Measurements from ENCODE around the gene CALHM4.

The CALHM4 gene

DNA sequence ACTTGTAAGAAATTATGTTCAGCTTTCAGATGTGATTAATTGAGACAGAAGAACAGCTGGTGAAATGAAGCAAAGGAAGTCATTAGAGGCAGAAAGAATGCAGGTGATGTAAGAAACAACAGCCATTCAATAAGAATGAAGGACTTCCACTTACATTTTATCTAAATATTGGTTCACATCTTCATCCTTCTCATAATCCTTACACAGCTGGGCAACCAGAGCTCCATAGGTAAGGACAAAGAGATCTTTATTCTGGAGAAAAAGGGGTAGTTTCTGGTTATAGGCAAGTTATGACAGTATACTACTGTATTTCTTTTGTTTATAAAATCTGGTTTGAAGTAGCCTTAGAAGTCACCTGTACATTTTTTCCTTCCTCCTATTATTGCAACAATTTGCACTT lies 10.4 kb upstream of the CALHM4 start:
- DNase-seq = no peak

DNA sequence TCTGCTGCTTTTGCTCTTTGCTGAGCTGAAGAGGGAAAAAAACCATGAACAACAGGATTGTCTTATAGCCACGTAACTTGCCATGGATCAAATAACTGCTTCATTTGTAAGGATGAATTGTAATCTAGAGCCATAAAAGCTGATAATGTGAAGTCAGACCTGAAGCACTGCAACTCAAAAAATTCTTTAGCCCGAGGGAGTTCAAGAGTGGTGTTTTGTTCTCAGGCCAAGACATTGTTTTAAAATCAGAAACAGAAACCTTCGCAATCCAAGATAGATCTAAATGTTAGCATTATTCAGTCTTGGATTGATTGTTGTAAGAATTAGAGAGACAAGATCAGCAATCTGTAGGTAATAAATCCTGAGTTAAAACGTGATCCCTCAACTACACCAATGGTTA lies 7.9 kb upstream of the CALHM4 start, which contains the start of gene TRAPPC3L:
Gene TRAPPC3L (minus strand): TSS at position 34 of the 400 bp plus-strand sequence. CDS start 170 bp downstream, outside the sequence.
- no peak for DNase-seq

DNA sequence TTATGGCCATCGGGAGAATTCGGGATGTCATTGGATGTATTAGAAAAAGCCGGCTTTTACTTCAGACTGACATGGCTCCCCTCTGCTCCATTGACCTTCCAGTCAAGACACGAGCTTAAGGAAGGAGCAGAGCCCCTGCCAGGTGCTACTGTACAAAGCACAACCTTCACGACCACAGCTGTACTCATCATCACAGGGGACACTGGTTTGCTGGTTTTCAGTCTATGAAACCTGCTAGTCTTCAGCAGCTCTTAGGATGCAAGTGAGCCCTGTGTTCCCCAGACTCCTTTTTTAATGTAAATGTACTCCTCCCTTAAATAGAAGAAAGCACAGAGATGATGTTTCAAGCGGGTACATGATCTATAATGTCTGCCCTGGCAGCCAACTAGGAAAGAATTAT lies 6.2 kb upstream of the CALHM4 start:
- DNase-seq = no peak

GRCh38 chr6:116550796-116551195 lies 2.8 kb upstream of the CALHM4 start:
- no peak for DNase-seq

DNA sequence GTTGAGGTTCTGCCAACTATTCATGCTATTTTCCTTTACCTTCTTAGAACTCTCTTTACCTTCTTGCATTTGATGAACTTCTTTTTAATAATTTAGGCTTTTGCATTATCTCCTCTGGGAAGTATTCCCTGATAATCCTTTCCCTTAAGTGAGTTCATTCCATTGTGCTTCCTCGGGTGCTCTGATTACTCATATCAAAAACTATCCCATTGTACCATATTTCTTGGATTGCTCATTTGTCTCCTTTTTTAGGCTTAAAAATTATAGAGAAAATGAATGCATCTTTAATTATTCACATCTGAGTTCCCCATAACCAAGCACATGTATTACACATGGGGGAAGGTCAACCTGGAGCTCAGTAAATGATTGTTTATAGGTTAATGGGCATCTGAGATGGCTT lies 2.5 kb downstream of the CALHM4 start:
- no peak for DNase-seq

DNA sequence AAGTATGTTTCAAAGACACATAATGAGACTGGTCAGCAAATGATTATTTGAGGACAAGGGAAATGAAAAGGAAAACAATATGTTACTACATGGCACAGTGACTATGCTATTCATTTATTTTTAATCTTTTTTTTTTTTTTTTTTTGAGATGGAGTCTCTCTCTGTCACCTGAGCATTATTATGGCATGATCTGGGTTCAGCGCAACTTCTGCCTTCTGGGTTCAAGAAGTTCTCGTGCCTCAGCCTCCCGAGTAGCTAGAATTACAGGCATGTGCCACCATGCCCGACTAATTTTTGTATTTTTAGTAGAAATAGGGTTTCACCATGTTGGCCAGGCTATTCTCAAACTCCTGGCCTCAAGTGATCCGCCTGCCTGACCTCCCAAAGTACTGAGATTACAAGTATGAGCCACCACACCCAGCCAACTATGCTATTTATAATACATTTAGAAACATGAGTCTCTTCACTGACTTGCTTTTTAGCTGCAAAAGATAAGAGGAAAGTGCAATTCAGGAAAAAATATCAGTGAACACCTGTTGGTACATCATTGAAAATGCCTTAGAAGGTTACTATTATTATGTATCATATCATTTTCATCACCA lies 3.4 kb downstream of the CALHM4 start:
- no peak for DNase-seq

DNA sequence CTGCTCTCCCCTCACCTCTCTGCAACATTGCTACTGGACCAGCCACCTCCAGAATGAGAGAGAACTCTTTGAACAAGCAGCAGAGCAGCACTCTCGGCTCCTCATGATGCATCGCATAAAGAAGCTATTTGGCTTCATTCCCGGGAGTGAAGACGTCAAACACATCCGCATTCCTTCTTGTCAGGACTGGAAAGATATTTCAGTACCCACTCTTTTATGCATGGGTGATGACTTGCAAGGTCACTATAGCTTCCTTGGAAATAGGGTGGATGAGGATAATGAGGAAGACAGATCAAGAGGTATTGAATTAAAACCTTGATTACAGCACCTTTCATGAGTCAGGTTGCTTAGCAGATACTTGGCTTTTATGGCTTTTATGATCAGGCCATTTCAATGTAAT lies 4.3 kb downstream of the CALHM4 start:
- no peak for DNase-seq

DNA sequence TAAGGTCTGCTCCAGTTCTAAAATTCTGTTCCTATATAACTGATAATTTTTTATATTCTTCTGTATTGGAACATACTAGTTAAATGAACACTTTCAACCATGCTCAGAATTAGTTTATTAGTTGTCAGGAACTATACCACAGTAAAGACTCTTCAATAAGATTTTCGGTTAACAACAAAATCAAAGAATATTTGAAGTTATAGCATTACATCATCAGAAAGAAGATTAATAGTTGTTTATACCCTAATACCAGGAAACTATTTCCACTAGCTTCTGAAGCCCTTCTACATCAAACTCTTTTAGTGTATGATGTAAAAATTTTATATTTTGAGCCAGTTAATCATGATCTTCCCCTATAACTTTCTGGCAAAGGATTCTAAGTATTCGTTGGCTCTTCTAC lies 6.6 kb downstream of the CALHM4 start:
- DNase-seq = no peak

- peak; percentile 40 for DNase-seq
Observed at GRCh38 chr6:116561377-116562018, 7.9 kb downstream of the CALHM4 start.

DNA sequence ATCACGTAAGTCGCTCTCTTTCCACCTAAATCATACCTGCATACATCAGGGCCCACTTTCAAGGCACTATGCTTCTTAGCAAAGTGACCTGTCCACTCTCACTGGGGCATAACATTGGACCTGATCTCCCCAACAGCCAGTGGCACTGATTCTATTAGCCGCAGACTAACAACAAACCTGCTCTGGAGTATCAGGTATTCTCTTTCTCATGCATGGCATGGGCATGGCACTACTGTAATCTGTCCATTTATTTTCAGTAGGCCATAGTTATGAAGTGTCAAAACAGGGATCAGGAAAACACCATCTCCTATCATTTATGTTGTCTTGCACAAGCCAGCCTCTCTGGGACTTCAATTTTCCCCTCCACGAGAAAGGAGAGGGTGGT lies 8.5 kb downstream of the CALHM4 start:
- no peak for DNase-seq

GRCh38 chr6:116562614-116563013 lies 9.1 kb downstream of the CALHM4 start:
- no peak for DNase-seq

- DNase-seq = no peak
Observed at GRCh38 chr6:116563830-116564229, 10.3 kb downstream of the CALHM4 start.

- DNase-seq = no peak
Observed at GRCh38 chr6:116564311-116564710, 10.8 kb downstream of the CALHM4 start.

GRCh38 chr6:116564921-116565872 lies 11.6 kb downstream of the CALHM4 start:
- DNase-seq = no peak

DNA sequence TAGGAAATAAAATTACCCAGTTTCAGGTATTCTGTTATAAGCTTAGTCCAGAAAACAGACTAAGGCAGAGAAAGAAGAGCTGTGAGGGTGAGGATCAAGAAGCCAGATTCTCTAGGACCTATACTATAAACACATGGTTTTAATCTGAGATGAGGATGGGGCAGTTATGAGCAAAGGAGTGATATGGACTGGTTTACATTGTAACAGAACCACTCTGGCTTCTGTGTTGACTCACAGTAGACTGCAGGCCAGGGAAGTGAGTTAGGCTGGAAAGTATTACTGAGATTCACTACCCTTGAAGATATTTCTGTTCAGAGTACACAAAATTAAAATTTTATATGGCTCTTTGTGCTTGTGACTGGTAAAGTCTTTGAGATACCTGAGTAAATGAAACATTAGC lies 14.6 kb downstream of the CALHM4 start:
- DNase-seq = no peak

GRCh38 chr6:116568821-116569755 lies 15.5 kb downstream of the CALHM4 start:
- no peak for DNase-seq

DNA sequence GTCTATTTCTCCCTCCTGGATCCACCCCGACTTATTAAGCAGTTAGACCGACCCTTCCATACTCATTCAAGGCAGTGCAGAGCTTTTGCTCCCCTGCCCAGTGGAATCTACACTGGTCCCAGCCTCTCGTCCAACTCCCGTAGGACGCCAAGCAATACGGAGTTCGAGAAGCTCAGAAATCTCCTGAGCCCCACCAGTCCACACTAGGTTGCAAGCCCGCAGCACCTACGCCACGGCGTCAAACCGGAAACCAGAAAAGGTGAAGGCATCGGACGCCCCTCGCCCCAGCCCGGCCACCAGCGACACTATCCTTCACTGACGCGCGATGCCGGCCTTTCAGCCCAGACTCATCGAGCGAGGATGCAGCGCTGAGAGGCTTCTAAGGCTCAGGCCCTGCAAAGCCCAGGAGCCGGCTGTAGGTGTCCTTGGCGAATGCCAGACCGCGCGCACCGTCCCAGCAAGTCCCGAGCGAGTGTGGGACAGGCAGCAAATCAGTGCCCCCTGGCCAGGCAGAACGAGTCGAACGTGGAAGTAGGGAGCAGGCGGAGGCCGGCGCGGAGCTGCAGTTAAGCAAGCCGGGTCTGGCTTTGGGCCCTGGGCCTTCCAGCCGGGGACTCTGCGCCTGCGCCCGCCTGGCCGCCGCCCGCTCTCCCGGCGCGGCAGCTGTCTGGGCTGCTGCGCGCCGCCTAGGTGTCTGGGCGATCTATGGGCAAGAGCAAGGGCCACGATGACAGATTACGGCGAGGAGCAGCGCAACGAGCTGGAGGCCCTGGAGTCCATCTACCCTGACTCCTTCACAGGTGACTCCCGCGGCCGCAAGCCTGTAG lies 17.5 kb downstream of the CALHM4 start, which contains the start of gene RWDD1:
Gene RWDD1 (plus strand): TSS at position 649 of the 827 bp plus-strand sequence. CDS start 79 bp downstream, at position 728.
- DNase-seq = peak; percentile 98

DNA sequence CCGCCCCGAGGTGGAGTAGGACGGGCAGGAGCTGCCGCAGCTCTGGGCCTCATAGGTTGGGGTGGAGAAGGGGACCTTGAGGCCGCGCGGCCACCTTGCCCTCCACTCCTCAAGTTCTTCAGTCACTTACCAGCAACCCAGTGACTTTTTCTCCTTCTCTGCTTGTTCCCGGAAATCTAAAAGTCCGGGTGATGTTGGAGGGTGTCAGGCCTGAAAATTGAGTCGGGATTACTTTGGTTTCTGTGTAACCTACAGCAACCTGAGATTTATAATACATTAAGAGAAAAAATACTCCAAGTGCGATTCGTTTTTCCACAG lies 18.1 kb downstream of the CALHM4 start:
- no peak for DNase-seq

DNA sequence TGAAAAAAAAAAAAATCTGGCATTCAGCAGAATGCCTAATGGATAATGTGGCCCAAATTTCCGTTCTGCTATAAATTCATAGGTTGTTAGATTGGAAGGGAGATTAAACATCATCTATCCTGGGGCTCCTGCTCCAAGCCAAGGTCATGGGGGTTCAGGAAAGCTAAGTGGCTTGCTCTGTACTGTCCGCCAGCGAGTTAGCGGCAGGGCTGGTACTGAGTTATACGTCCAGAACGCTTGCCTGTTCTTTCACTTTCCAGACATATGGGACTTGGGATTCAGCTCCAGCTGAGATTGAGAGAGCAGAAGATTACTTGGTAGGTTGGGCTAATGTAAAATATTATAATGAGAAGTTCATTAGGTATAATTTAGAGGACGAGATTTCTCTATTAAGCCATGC lies 18.6 kb downstream of the CALHM4 start:
- DNase-seq = no peak

DNA sequence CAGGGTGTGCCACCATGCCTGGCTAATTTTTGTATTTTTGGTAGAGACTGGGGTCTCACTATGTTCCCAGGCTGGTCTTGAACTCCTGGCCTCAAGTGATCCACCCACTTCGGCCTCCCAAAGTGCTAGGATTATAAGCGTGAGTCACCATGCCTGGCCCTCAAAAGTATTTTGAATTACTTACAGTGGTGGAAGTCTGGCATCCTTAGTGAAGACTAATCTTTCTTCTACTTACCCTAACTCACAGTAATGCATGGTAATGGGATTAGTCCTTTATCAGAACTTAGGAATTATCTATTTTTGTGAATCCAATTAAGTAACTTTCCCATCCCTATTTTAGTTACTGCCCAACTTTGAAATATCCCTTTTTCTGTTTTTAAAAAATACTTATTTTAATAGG lies 21.7 kb downstream of the CALHM4 start:
- DNase-seq = no peak

DNA sequence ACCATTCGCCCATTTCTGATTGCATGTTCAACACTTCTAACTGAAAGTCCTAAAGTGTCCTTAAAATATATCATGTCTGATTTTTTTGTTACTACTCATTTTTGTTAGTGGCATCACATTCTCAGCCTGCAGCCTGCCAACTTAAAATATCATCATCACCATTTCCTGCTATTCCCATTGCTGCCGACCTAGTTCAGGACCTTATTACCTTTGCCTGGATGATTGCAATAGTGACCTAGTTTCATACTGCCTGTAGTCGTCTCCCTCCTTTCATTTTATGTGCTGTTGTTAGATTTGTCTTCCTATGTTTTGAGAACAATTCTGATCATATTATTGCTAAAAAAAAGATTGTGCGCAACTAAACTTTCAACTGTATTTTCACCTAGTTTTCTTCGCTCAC lies 23.9 kb downstream of the CALHM4 start:
- DNase-seq = no peak

DNA sequence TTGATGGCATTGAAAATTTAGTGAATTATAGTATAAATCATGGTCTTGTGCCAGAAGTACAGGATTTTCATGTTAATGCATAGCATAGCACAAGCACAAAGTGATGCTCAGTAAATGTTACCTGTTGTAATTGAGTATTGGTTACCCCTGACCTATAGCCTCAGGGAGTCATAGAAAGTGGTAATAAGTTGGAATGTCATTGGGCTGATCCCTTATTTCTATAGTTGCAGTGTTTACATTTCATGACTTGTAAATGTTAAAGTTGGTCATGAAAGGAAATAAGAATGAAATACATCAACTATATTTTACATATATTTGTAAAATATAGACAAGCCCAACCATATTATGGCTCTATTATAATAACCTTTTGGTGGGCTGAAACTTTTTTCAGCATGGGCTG lies 24.8 kb downstream of the CALHM4 start:
- no peak for DNase-seq
